OCI-LY7 (cell line): Measurements from ENCODE around the gene TP73.

Source experiments
- EZH2phosphoT487 ChIP-seq: fragments of 200-600 bp; sonication (generic); IDR thresholded peaks from 2 replicates; pipeline ENCODE4 v1.6.1; 2018; ENCODE audit warnings: low read depth, borderline replicate concordance, mild to moderate bottlenecking, mixed run types, antibody characterized with exemption, low read length, moderate library complexity, mixed read lengths
- TF ChIP-seq, protein P1 (sequence below): fragments of 200-600 bp; sonication (generic); conservative IDR thresholded peaks from 2 replicates; pipeline ENCODE4 v1.5.1; 2014; ENCODE audit warnings: mild to moderate bottlenecking, antibody characterized with exemption, low read length, moderate library complexity, mixed read lengths

DNA sequence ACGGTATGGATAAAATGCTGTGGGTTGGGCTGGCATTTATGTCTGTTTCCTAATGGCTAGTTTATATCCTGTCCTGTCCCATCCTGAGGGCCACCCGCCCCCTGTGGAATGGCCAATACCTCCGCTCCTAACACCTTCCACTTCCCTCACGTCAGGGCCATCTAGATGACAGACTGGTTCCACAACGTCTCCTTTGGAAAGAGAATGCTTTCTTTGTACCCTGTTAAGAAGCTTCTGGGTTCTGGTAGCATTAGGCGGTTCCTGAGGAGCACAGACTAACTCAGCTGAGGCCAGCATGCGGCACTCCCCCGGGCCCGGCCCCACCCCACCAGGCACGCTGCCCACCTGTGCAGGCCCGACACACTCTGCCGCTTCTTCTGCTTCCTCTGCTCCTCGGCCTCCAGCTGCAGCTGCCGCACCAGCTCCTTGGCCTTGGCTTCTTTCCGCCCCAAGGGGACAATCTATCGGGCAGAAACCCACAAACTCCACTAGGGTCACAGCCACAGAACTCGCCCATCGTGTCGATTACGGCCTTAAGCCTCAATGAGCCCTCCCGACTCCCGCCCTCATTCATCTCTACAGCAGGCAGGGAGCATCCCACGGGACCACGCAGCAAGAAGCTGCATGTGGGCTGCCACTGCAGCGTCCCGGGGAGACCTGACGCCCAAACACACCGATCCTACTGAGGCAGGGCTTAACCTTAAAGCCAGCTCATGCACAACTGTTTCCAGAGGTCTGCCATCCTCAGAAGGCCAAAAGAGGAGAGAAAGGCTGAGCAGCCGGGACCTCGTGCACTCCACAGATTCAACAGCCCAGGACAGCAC, 131.5 kb downstream of the TP73 start:
- TF ChIP-seq, protein P1, sequence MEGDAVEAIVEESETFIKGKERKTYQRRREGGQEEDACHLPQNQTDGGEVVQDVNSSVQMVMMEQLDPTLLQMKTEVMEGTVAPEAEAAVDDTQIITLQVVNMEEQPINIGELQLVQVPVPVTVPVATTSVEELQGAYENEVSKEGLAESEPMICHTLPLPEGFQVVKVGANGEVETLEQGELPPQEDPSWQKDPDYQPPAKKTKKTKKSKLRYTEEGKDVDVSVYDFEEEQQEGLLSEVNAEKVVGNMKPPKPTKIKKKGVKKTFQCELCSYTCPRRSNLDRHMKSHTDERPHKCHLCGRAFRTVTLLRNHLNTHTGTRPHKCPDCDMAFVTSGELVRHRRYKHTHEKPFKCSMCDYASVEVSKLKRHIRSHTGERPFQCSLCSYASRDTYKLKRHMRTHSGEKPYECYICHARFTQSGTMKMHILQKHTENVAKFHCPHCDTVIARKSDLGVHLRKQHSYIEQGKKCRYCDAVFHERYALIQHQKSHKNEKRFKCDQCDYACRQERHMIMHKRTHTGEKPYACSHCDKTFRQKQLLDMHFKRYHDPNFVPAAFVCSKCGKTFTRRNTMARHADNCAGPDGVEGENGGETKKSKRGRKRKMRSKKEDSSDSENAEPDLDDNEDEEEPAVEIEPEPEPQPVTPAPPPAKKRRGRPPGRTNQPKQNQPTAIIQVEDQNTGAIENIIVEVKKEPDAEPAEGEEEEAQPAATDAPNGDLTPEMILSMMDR = no peak
- TF ChIP-seq EZH2phosphoT487 = no peak
